ENCODE data around the gene PTPN11.

GRCh38 chr12:112557951-112558630, 139.3 kb downstream of the PTPN11 start:
- TF ChIP-seq CTCF (IDR thresholded peaks at IDR 0.05) (no peak), POLR2A (IDR thresholded peaks at IDR 0.05) (no peak)

Data from stomach (tissue), 4 donors.